Measurements from ENCODE around the gene MTA3.
A peak's percentile ranks its signal among the peaks of the same experiment; 100 is the strongest.

- TF ChIP-seq TAF1 (IDR thresholded peaks at IDR 0.05; ENCODE audit: low read depth, low read length), result no peak
- no peak for TF ChIP-seq ZNF274 (IDR thresholded peaks at IDR 0.05; ENCODE audit: borderline replicate concordance, extremely low read depth, low read length)
- TF ChIP-seq CTCF (IDR thresholded peaks at IDR 0.05; ENCODE audit: control extremely low read depth in 1 of 3, insufficient read depth in 1 of 3, low read depth in 1 of 3, low read length in 3 of 3), result peak in 1 of 3 experiments; percentile 10; a peak in 1 of 4 replicates
- TF ChIP-seq CHD7 (IDR thresholded peaks at IDR 0.05; ENCODE audit: insufficient replicate concordance, low read length), result no peak
- no peak for TF ChIP-seq GTF2F1 (IDR thresholded peaks at IDR 0.05; ENCODE audit: borderline replicate concordance, low read depth, low read length)
- TF ChIP-seq RFX5 (IDR thresholded peaks at IDR 0.05; ENCODE audit: borderline replicate concordance, low read depth, low read length), result no peak
- TF ChIP-seq SP1 (IDR thresholded peaks at IDR 0.05; ENCODE audit: low read depth, low read length), result no peak
These were observed 9.6 kb upstream of the MTA3 start for GRCh38 chr2:42558827-42559226.

Data from H1 (cell line).